H1 (cell line): ENCODE measurements around the gene GNLY. TPM values are rescaled to one million over a fixed set of nuclear protein-coding genes. Genes with fewer than 3 reads are reported as not detected.

ENCODE experiments used
- CTCF ChIA-PET: fragments of 300-600 bp; sonication (Branson Sonifier 250); formaldehyde crosslinking; loops from one replicate; lab custom pipeline; 2021; ENCODE audit not compliant: partially characterized antibody; lab: Charles Lee
- POLR2A ChIA-PET: fragments of 300-600 bp; sonication (Branson Sonifier 250); formaldehyde crosslinking; loops from one replicate; lab custom pipeline; 2021; ENCODE audit warnings: inconsistent platforms; ENCODE audit not compliant: partially characterized antibody; lab: Charles Lee
- DNase-seq, 2 experiments: peaks; one replicate each; pipeline versions ENCODE4 v3.0.0 to v3.0.0-alpha.2; 2010 to 2022; ENCODE audit warnings: low spot score in 2 of 2, low read depth in 1 of 2, mixed read lengths in 1 of 2
- FAIRE-seq: peaks from 2 replicates; lab custom pipeline; 2011; peaks lifted over from hg19 to GRCh38; lab: Jason Lieb, UNC
- H2AFZ ChIP-seq: 2 replicates; pipeline ENCODE4 v1.8.1; 2012; ENCODE audit warnings: low read length, inconsistent platforms
- H2AK5ac ChIP-seq: 2 replicates; pipeline ENCODE4 v1.6.1; 2013; ENCODE audit warnings: low read depth, low read length
- H2BK120ac ChIP-seq: replicated peaks from 2 replicates; pipeline ENCODE3; 2013; ENCODE audit warnings: low read depth, low read length, inconsistent platforms
- H2BK12ac ChIP-seq: 2 replicates; pipeline ENCODE4 v1.6.1; 2013; ENCODE audit warnings: low read depth, low read length
- H2BK15ac ChIP-seq: 2 replicates; pipeline ENCODE4 v1.6.1; 2013; ENCODE audit warnings: low read length
- H2BK20ac ChIP-seq: 2 replicates; pipeline ENCODE4 v1.6.1; 2013; ENCODE audit warnings: low read length
- H2BK5ac ChIP-seq: 2 replicates; pipeline ENCODE4 v1.6.1; 2013; ENCODE audit warnings: low read depth, low read length
- H3K14ac ChIP-seq: 2 replicates; pipeline ENCODE4 v1.6.1; 2013; ENCODE audit warnings: inconsistent platforms; ENCODE audit not compliant: insufficient read length
- H3K18ac ChIP-seq: 2 replicates; pipeline ENCODE4 v1.6.1; 2013; ENCODE audit warnings: low read length; ENCODE audit errors: extremely low read depth
- H3K23ac ChIP-seq: 2 replicates; pipeline ENCODE4 v1.6.1; 2013; ENCODE audit warnings: inconsistent platforms; ENCODE audit not compliant: insufficient read length
- H3K23me2 ChIP-seq: 2 replicates; pipeline ENCODE4 v1.6.1; 2013; ENCODE audit warnings: low read depth, low read length
- H3K27ac ChIP-seq: 2 replicates; pipeline ENCODE4 v1.6.1; 2011; ENCODE audit warnings: low read depth, low read length, inconsistent platforms
- H3K27me3 ChIP-seq, 4 experiments: replicated peaks in 1 of 4; 1 replicate in 1 of 4; 2 replicates in 3 of 4; pipeline versions ENCODE4 v1.6.1 to v1.8.1; 2011 to 2013; ENCODE audit warnings: low read length in 3 of 4, mild to moderate bottlenecking in 3 of 4, inconsistent platforms in 2 of 4, mixed read lengths in 2 of 4, moderate library complexity in 1 of 4; ENCODE audit not compliant: control insufficient read depth in 3 of 4, insufficient read depth in 3 of 4; ENCODE audit errors: extremely low read depth in 1 of 4
- H3K36me3 ChIP-seq, 4 experiments: 2 replicates each; pipeline versions ENCODE4 v1.6.1 to v1.8.1; 2011 to 2013; ENCODE audit warnings: mild to moderate bottlenecking in 4 of 4, low read length in 3 of 4, moderate library complexity in 2 of 4, control low read depth in 1 of 4, inconsistent platforms in 1 of 4; ENCODE audit not compliant: insufficient read depth in 4 of 4, control insufficient read depth in 2 of 4
- H3K4ac ChIP-seq: replicated peaks from 2 replicates; pipeline ENCODE3; 2013; ENCODE audit warnings: low read length, low read depth, mixed read lengths, inconsistent platforms; ENCODE audit not compliant: insufficient read length
- H3K4me1 ChIP-seq, 4 experiments: replicated peaks in 1 of 4; 1 replicate in 1 of 4; 2 replicates in 3 of 4; pipeline versions ENCODE4 v1.6.1 to v1.8.1; 2011 to 2013; ENCODE audit warnings: low read length in 3 of 4, inconsistent platforms in 2 of 4, mixed read lengths in 1 of 4; ENCODE audit not compliant: insufficient read depth in 4 of 4, control insufficient read depth in 3 of 4
- H3K4me2 ChIP-seq, 2 experiments: 2 replicates each; pipeline versions ENCODE4 v1.6.1 to v1.8.1; 2011 to 2013; ENCODE audit warnings: low read depth in 2 of 2, low read length in 2 of 2, control low read depth in 1 of 2, inconsistent platforms in 1 of 2, mild to moderate bottlenecking in 1 of 2; ENCODE audit not compliant: insufficient read depth in 1 of 2
- H3K4me3 ChIP-seq, 4 experiments: fragments of 200-600, 300-600 bp in 1 of 4; sonication (generic), shearing (Covaris generic), sonication (Bioruptor Twin) in 1 of 4; 2 replicates each; pipeline versions ENCODE4 v1.5.1 to v1.8.1; 2011 to 2016; ENCODE audit warnings: low read length in 4 of 4, low read depth in 3 of 4, control low read depth in 2 of 4, inconsistent platforms in 2 of 4, mild to moderate bottlenecking in 2 of 4, mixed read lengths in 1 of 4, moderate library complexity in 1 of 4; ENCODE audit not compliant: insufficient read depth in 2 of 4; ENCODE audit errors: extremely low read depth in 1 of 4
- H3K56ac ChIP-seq: replicated peaks from 2 replicates; pipeline ENCODE3; 2013; ENCODE audit warnings: low read depth, mild to moderate bottlenecking, mixed read lengths, low read length, inconsistent platforms; ENCODE audit not compliant: insufficient read length
- H3K79me1 ChIP-seq: 2 replicates; pipeline ENCODE4 v1.6.1; 2013; ENCODE audit warnings: low read depth, low read length, control low read depth
- H3K79me2 ChIP-seq, 2 experiments: 2 replicates each; pipeline versions ENCODE4 v1.6.1 to v1.8.1; 2012 to 2013; ENCODE audit warnings: low read length in 2 of 2, mild to moderate bottlenecking in 2 of 2, inconsistent platforms in 1 of 2; ENCODE audit not compliant: insufficient read depth in 2 of 2, control insufficient read depth in 1 of 2
- H3K9ac ChIP-seq, 4 experiments: replicated peaks in 1 of 4; 1 replicate in 1 of 4; 2 replicates in 3 of 4; pipeline versions ENCODE4 v1.6.1 to v1.8.1; 2011 to 2013; ENCODE audit warnings: low read depth in 3 of 4, low read length in 3 of 4, control low read depth in 2 of 4, mild to moderate bottlenecking in 2 of 4, moderate library complexity in 2 of 4, inconsistent platforms in 1 of 4; ENCODE audit errors: extremely low read depth in 1 of 4
- H3K9me3 ChIP-seq, 2 experiments: 2 replicates each; pipeline versions ENCODE4 v1.6.1 to v1.8.1; 2012 to 2013; ENCODE audit warnings: mild to moderate bottlenecking in 2 of 2, moderate library complexity in 2 of 2, control low read depth in 1 of 2, inconsistent platforms in 1 of 2, low read depth in 1 of 2, low read length in 1 of 2, mixed read lengths in 1 of 2; ENCODE audit not compliant: insufficient read depth in 2 of 2
- H4K20me1 ChIP-seq, 2 experiments: replicated peaks in 1 of 2; 2 replicates each; pipeline versions ENCODE3 to v1.8.1; 2011 to 2013; ENCODE audit warnings: inconsistent platforms in 2 of 2, low read length in 2 of 2, mild to moderate bottlenecking in 1 of 2; ENCODE audit not compliant: insufficient read depth in 2 of 2, control insufficient read depth in 1 of 2
- H4K5ac ChIP-seq: 2 replicates; pipeline ENCODE4 v1.6.1; 2013; ENCODE audit warnings: low read length, low read depth, mixed read lengths, inconsistent platforms; ENCODE audit not compliant: insufficient read length
- H4K8ac ChIP-seq: 2 replicates; pipeline ENCODE4 v1.8.0; 2013; ENCODE audit warnings: mild to moderate bottlenecking, moderate library complexity, low read length, inconsistent platforms; ENCODE audit not compliant: insufficient read depth; ENCODE audit errors: extremely low read depth
- H4K91ac ChIP-seq: replicated peaks from 2 replicates; pipeline ENCODE3; 2013; ENCODE audit warnings: low read length, mixed read lengths, inconsistent platforms; ENCODE audit not compliant: insufficient read length
- CBX5 ChIP-seq: fragments of 300-800, 300-1000 bp; sonication (generic); IDR thresholded peaks from 2 replicates; pipeline ENCODE4 v1.7.1; 2016; ENCODE audit warnings: antibody characterized with exemption, low read length, low read depth
- CBX8 ChIP-seq: fragments of 300-800, 300-1000 bp; sonication (generic); IDR thresholded peaks from 2 replicates; pipeline ENCODE4 v1.7.1; 2016; ENCODE audit warnings: low read depth, low read length, borderline replicate concordance
- E2F6 ChIP-seq: IDR thresholded peaks from 2 replicates; pipeline ENCODE4 v1.6.1; 2012; ENCODE audit warnings: inconsistent platforms
- EP300 ChIP-seq, 2 experiments: IDR thresholded peaks; 1 replicate in 1 of 2; 2 replicates in 1 of 2; pipeline ENCODE4 v1.6.1; 2011 to 2012; ENCODE audit warnings: low read depth in 2 of 2, low read length in 2 of 2, mild to moderate bottlenecking in 2 of 2, borderline replicate concordance in 1 of 2, inconsistent platforms in 1 of 2, moderate library complexity in 1 of 2
- NRF1 ChIP-seq: IDR thresholded peaks from 2 replicates; pipeline ENCODE4 v1.6.1; 2011; ENCODE audit warnings: mild to moderate bottlenecking, low read depth, low read length, improper control_type of control experiment
- PHF8 ChIP-seq: fragments of 200-600 bp; sonication (generic); conservative IDR thresholded peaks from 2 replicates; pipeline ENCODE4 v1.7.1; 2012; ENCODE audit warnings: low read depth, mild to moderate bottlenecking, inconsistent platforms, low read length, moderate library complexity
- POLR2A ChIP-seq, 2 experiments: IDR thresholded peaks; 1 replicate in 1 of 2; 2 replicates in 1 of 2; pipeline ENCODE4 v1.6.1; 2011; ENCODE audit warnings: low read depth in 2 of 2, low read length in 2 of 2, mild to moderate bottlenecking in 2 of 2; ENCODE audit errors: control extremely low read depth in 1 of 2
- SP2 ChIP-seq: IDR thresholded peaks from 2 replicates; pipeline ENCODE4 v1.6.1; 2012; ENCODE audit warnings: mild to moderate bottlenecking, low read length, inconsistent platforms
- TAF7 ChIP-seq: optimal IDR thresholded peaks from 2 replicates; pipeline ENCODE3; 2011; ENCODE audit warnings: low read depth, mild to moderate bottlenecking, inconsistent platforms, low read length, moderate library complexity, borderline replicate concordance
- TBP ChIP-seq: IDR thresholded peaks from 2 replicates; pipeline ENCODE4 v1.6.1; 2011; ENCODE audit warnings: low read depth, low read length, improper control_type of control experiment
- WGBS, 2 experiments: shearing (Covaris generic) in 1 of 2; methylation state at CpG; one replicate each; pipeline versions ENCODE4 v1.1.6 to v1.1.7; 2013 to 2015; ENCODE audit warnings: low lambda C conversion rate in 2 of 2, mixed read lengths in 2 of 2, inconsistent platforms in 1 of 2, low coverage in 1 of 2, missing lambda C conversion rate in 1 of 2; ENCODE audit not compliant: insufficient replicate concordance in 2 of 2, insufficient coverage in 1 of 2, insufficient read length in 1 of 2; ENCODE audit errors: extremely low coverage in 1 of 2, missing lambda C conversion rate in 1 of 2; 5-methylcytosine and 5-hydroxymethylcytosine counted together
- polyA plus RNA-seq, 7 experiments: library from polyadenylated mRNA; depleted of rRNA in 3 of 7; stranded (reverse) in 5 of 7; unstranded in 2 of 7; fragments of >200 nt in 5 of 7; fragments of 200-250 nt in 2 of 7; gene quantifications; 1 replicate in 5 of 7; 2 replicates in 1 of 7; 4 replicates in 1 of 7; pipeline versions ENCODE4 v1.2.1 to v1.2.3, GENCODE V29; 2011 to 2013; ENCODE audit warnings: missing spikeins in 2 of 7, mixed read lengths in 2 of 7
- total RNA-seq: library from RNA; stranded (reverse); fragmentation: NEBNext Ultra II Directional; extraction: Animal tissue kit (Norgen Biotek cat#: 25700); gene quantifications from 2 replicates; pipeline ENCODE4 v1.2.1, GENCODE V29; 2021

Gene GNLY
- total and polyA plus RNA-seq, 2 of the 8 experiments (the other 6 are each of a cell fraction or from before 2014, with no cell fraction given) = 0.03 TPM; not detected in 1

GRCh38 chr2:85646166-85646565 lies 48.0 kb upstream of the GNLY start:
- no peaks in the 10 kb centered on the region for H3K4me1 ChIP-seq
- peaks cover 0 to 6% of the 10 kb centered on the region in 2 experiments for H4K20me1 ChIP-seq
- H2BK12ac ChIP-seq = no peak overlapping the region
- H3K4me3 ChIP-seq = no peak overlapping the region
- H2AK5ac ChIP-seq = no peak overlapping the region
- FAIRE-seq (no peak), DNase-seq (no peak)
- no peak overlapping the region for H3K18ac ChIP-seq
- peaks cover 33 to 94% (median 78%) of the 10 kb centered on the region in 4 experiments for H3K36me3 ChIP-seq
- no peak overlapping the region for H3K4me2 ChIP-seq
- no peaks in the 10 kb centered on the region for H3K27me3 ChIP-seq
- H2BK20ac ChIP-seq = no peak overlapping the region
- POLR2A ChIA-PET = interaction anchor here (0.9 to 2.2 kb wide), 6 partner anchors 9 to 29 kb away, joined by 3 to 11 read pairs (median 4); no protein-coding TSS in a partner anchor
- no peak overlapping the region for H4K91ac ChIP-seq
- H4K8ac ChIP-seq = no peak overlapping the region
- no peak overlapping the region for H2AFZ ChIP-seq
- H3K79me1 ChIP-seq = no peaks in the 10 kb centered on the region
- no peak overlapping the region for H2BK5ac ChIP-seq
- no peak overlapping the region for H4K5ac ChIP-seq
- no peaks in the 10 kb centered on the region for H3K79me2 ChIP-seq
- H3K56ac ChIP-seq = no peak overlapping the region
- no peak overlapping the region for H3K27ac ChIP-seq
- no peak overlapping the region for H3K14ac ChIP-seq
- H3K9me3 ChIP-seq = no peaks in the 10 kb centered on the region
- 0 out of 2 replicates have a peak, but pooled peaks cover 2% of the 10 kb centered on the region for H3K23me2 ChIP-seq
- no peak overlapping the region for H2BK15ac ChIP-seq
- H3K4ac ChIP-seq = no peak overlapping the region
- no peak overlapping the region for H2BK120ac ChIP-seq
- no peak overlapping the region for H3K9ac ChIP-seq
- TF ChIP-seq SP2 (no peak), E2F6 (no peak), CBX5 (no peak), TBP (no peak), EP300 (IDR thresholded peaks at IDR 0.05; ENCODE audit: borderline replicate concordance in 1 of 2, low read depth in 2 of 2, low read length in 2 of 2) (no peak), CBX8 (no peak), POLR2A (IDR thresholded peaks at IDR 0.05; ENCODE audit: control extremely low read depth in 1 of 2, low read depth in 2 of 2, low read length in 2 of 2) (no peak), NRF1 (no peak), TAF7 (no peak), PHF8 (no peak)
- 91% methylated on average over 2 of the region's 2 CpGs; no CpG with 5 or more reads in 1 of the 2 experiments for WGBS, 2 experiments
- H3K23ac ChIP-seq = no peak overlapping the region
- CTCF ChIA-PET = interaction anchor here (0.8 to 8.4 kb wide), 5 partner anchors 8 to 103 kb away, joined by 3 to 69 read pairs (median 4); no protein-coding TSS in a partner anchor
